Duodenal mucosa (tissue), 2 donors: ENCODE results near the gene MATN3.
"Not testable (repeated sequence)": the region's sequence is repeated elsewhere in the genome, so short reads cannot be mapped to it uniquely, and the experiment has no call there.

ENCODE experiments used
- H3K27ac ChIP-seq: one replicate; pipeline ENCODE4 v1.7.0; 2013; ENCODE audit warnings: low read depth, low read length
- H3K27me3 ChIP-seq, 2 donors: one replicate each; pipeline ENCODE4 v1.7.0; 2013; ENCODE audit warnings: low read length in 2 of 2, control low read depth in 1 of 2; ENCODE audit not compliant: insufficient read depth in 2 of 2, control insufficient read depth in 1 of 2
- H3K36me3 ChIP-seq, 2 donors: one replicate each; pipeline ENCODE4 v1.7.0; 2013; ENCODE audit warnings: low read length in 2 of 2, control low read depth in 1 of 2; ENCODE audit not compliant: insufficient read depth in 2 of 2, control insufficient read depth in 1 of 2
- H3K4me1 ChIP-seq, 2 donors: one replicate each; pipeline ENCODE4 v1.7.0; 2013; ENCODE audit warnings: low read length in 2 of 2, control low read depth in 1 of 2; ENCODE audit not compliant: insufficient read depth in 2 of 2, control insufficient read depth in 1 of 2
- H3K4me3 ChIP-seq, 2 donors: one replicate each; pipeline ENCODE4 v1.7.0; 2013; ENCODE audit warnings: low read length in 2 of 2, low read depth in 1 of 2
- H3K9ac ChIP-seq, 2 donors: one replicate each; pipeline ENCODE4 v1.7.0; 2013; ENCODE audit warnings: low read length in 2 of 2, low read depth in 1 of 2
- H3K9me3 ChIP-seq, 2 donors: one replicate each; pipeline ENCODE4 v1.7.0; 2013; ENCODE audit warnings: low read length in 2 of 2, control low read depth in 1 of 2; ENCODE audit not compliant: control insufficient read depth in 1 of 2

Gene MATN3

GRCh38 chr2:20051532-20052228, 39.2 kb upstream of the MATN3 start, which contains the start of gene LAPTM4A:
LAPTM4A (minus strand) TSS chr2:20051628; CDS start chr2:20051520, 108 bp downstream.
- Histone ChIP-seq H3K4me1 (peaks cover 18 to 34% of the 10 kb centered on the region in 2 donors), H3K27ac (peak within 1 kb of the TSS; percentile 99)

GRCh38 chr2:20050646-20051531, 38.4 kb upstream of the MATN3 start:
- Histone ChIP-seq H3K9ac (peak overlapping the region; percentile 82 to 97), H3K4me1 (peaks cover 18 to 34% of the 10 kb centered on the region in 2 donors), H3K27ac (peak overlapping the region; percentile 99), H3K9me3 (no peaks in the 10 kb centered on the region), H3K4me3 (peak overlapping the region; percentile 88 to 100), H3K36me3 (no peaks in the 10 kb centered on the region), H3K27me3 (no peaks in the 10 kb centered on the region)

More at GRCh38 chr2:20051532-20052228, 39.2 kb upstream of the MATN3 start, which contains the start of gene LAPTM4A:
- H3K4me3 ChIP-seq, result peak within 1 kb of the TSS; percentile 88 to 100
- H3K36me3 ChIP-seq, result no peaks in the 10 kb centered on the region
- peak within 1 kb of the TSS; percentile 82 to 97 for H3K9ac ChIP-seq
- no peaks in the 10 kb centered on the region for H3K27me3 ChIP-seq
- no peaks in the 10 kb centered on the region for H3K9me3 ChIP-seq

GRCh38 chr2:20050104-20050645, 37.7 kb upstream of the MATN3 start:
- H3K9me3 ChIP-seq, result no peaks in the 10 kb centered on the region

GRCh38 chr2:20049637-20050036, 37.2 kb upstream of the MATN3 start:
- peak overlapping the region; percentile 99 for H3K27ac ChIP-seq
- peaks cover 0 to under 1% of the 10 kb centered on the region in 2 donors for H3K36me3 ChIP-seq
- peak overlapping the region; percentile 82 to 97 for H3K9ac ChIP-seq
- peaks cover 18 to 34% of the 10 kb centered on the region in 2 donors for H3K4me1 ChIP-seq
- peak overlapping the region; percentile 88 to 100 for H3K4me3 ChIP-seq
- no peaks in the 10 kb centered on the region for H3K9me3 ChIP-seq
- H3K27me3 ChIP-seq, result no peaks in the 10 kb centered on the region

More at GRCh38 chr2:20050104-20050645, 37.7 kb upstream of the MATN3 start:
- Histone ChIP-seq H3K36me3 (no peaks in the 10 kb centered on the region), H3K9ac (peak overlapping the region; percentile 82 to 97), H3K4me3 (peak overlapping the region; percentile 88 to 100), H3K27ac (peak overlapping the region; percentile 99), H3K27me3 (no peaks in the 10 kb centered on the region), H3K4me1 (peaks cover 18 to 34% of the 10 kb centered on the region in 2 donors)

- H3K4me1 ChIP-seq, result peaks cover 18 to 41% of the 10 kb centered on the region in 2 donors
- no peak overlapping the region for H3K27ac ChIP-seq
- H3K36me3 ChIP-seq, result peaks cover 0 to 3% of the 10 kb centered on the region in 2 donors
- no peaks in the 10 kb centered on the region for H3K9me3 ChIP-seq
- peak overlapping the region in 1 of 2 donors; percentile 97 for H3K9ac ChIP-seq
- H3K27me3 ChIP-seq, result no peaks in the 10 kb centered on the region
- H3K4me3 ChIP-seq, result peak overlapping the region; percentile 88 to 100
These were observed 36.3 kb upstream of the MATN3 start for GRCh38 chr2:20048488-20049448.

GRCh38 chr2:20045712-20046292, 33.3 kb upstream of the MATN3 start:
- not testable (repeated sequence) for H3K9ac ChIP-seq
- peaks cover 21 to 39% of the 10 kb centered on the region in 2 donors for H3K4me1 ChIP-seq

GRCh38 chr2:20044778-20045177, 32.3 kb upstream of the MATN3 start:
- Histone ChIP-seq H3K27ac (no peak overlapping the region), H3K9me3 (no peaks in the 10 kb centered on the region), H3K4me1 (peaks cover 16 to 39% of the 10 kb centered on the region in 2 donors), H3K36me3 (peaks cover 10 to 12% of the 10 kb centered on the region in 2 donors), H3K4me3 (no peak overlapping the region), H3K27me3 (no peaks in the 10 kb centered on the region), H3K9ac (no peak overlapping the region)

More at GRCh38 chr2:20045712-20046292, 33.3 kb upstream of the MATN3 start:
- H3K27me3 ChIP-seq, H3K36me3 ChIP-seq, H3K27ac ChIP-seq, H3K9me3 ChIP-seq, H3K4me3 ChIP-seq: not testable (repeated sequence)

- no peaks in the 10 kb centered on the region for H3K9me3 ChIP-seq
- no peak overlapping the region for H3K27ac ChIP-seq
- peaks cover 18 to 30% of the 10 kb centered on the region in 2 donors for H3K36me3 ChIP-seq
- no peak overlapping the region for H3K4me3 ChIP-seq
- no peak overlapping the region for H3K9ac ChIP-seq
- H3K27me3 ChIP-seq, result no peaks in the 10 kb centered on the region
- peaks cover 8 to 18% of the 10 kb centered on the region in 2 donors for H3K4me1 ChIP-seq
These were observed 30.1 kb upstream of the MATN3 start for GRCh38 chr2:20042531-20042930.
